Vagina (tissue), 2 donors: ENCODE measurements around the gene TBCE. TPM values are rescaled to one million over a fixed set of nuclear protein-coding genes. Genes with fewer than 3 reads are reported as not detected.
"Not testable (repeated sequence)": the region's sequence is repeated elsewhere in the genome, so short reads cannot be mapped to it uniquely, and the experiment has no call there.

ENCODE experiments used
- DNase-seq, 2 donors: peaks; one replicate each; pipeline ENCODE4 v3.0.0-alpha.2; 2017; ENCODE audit errors: extremely low spot score in 2 of 2
- H3K27ac ChIP-seq: fragments of 200-600 bp; sonication (generic); one replicate; pipeline ENCODE4 v1.5.1; 2019
- H3K27me3 ChIP-seq: fragments of 200-600 bp; sonication (generic); one replicate; pipeline ENCODE4 v1.5.1; 2019
- H3K36me3 ChIP-seq, 2 donors: fragments of 200-600 bp; sonication (generic); one replicate each; pipeline ENCODE4 v1.5.1; 2017 to 2019
- H3K4me1 ChIP-seq: fragments of 200-600 bp; sonication (generic); one replicate; pipeline ENCODE4 v1.5.1; 2019
- H3K4me3 ChIP-seq, 2 donors: fragments of 200-600 bp; sonication (generic); 1 replicate in 1 of 2; 2 replicates in 1 of 2; pipeline ENCODE4 v1.5.1; 2016 to 2019
- H3K9me3 ChIP-seq: fragments of 200-600 bp; sonication (generic); one replicate; pipeline ENCODE4 v1.5.1; 2019
- CTCF ChIP-seq, 3 experiments: fragments of 450-650 bp in 2 of 3; fragments of 200-600 bp in 1 of 3; sonication (generic) in 1 of 3; IDR thresholded peaks; one replicate each; pipeline ENCODE4 v1.5.1; 2017 to 2019; ENCODE audit warnings: antibody characterized with exemption in 3 of 3, mild to moderate bottlenecking in 2 of 3, moderate library complexity in 2 of 3
- POLR2A ChIP-seq, 2 donors: fragments of 450-650 bp; IDR thresholded peaks; one replicate each; pipeline ENCODE4 v1.6.1; 2017; ENCODE audit warnings: antibody characterized with exemption in 2 of 2, mild to moderate bottlenecking in 2 of 2, moderate library complexity in 2 of 2
- POLR2AphosphoS5 ChIP-seq, 2 donors: sonication (generic); formaldehyde crosslinking; IDR thresholded peaks; one replicate each; pipeline ENCODE4 v1.9.0; 2017; ENCODE audit warnings: antibody characterized with exemption in 2 of 2, mild to moderate bottlenecking in 2 of 2, low read depth in 1 of 2; ENCODE audit not compliant: insufficient read depth in 1 of 2
- intact Hi-C: fragments of 100-400 bp; cut with DNase I; formaldehyde crosslinking; loops from one replicate; pipeline ENCODE4 v1.15.1; 2023
- total RNA-seq: library from RNA; depleted of rRNA; stranded (reverse); fragments of >200 nt; gene quantifications from one replicate; pipeline ENCODE4 v1.2.3, GENCODE V29; 2016

TBCE gene
- total RNA-seq, 1 donor from 2014 or later, result 23.6 TPM

- Histone ChIP-seq H3K9me3 (no peaks in the 10 kb centered on the region), H3K27me3 (no peaks in the 10 kb centered on the region), H3K27ac (no peak overlapping the region), H3K4me1 (peaks cover 23% of the 10 kb centered on the region), H3K4me3 (no peak overlapping the region), H3K36me3 (no peaks in the 10 kb centered on the region)
- DNase-seq, result no peak
- intact Hi-C loops, result no loop called here
- TF ChIP-seq POLR2AphosphoS5 (IDR thresholded peaks at IDR 0.05; ENCODE audit: insufficient read depth in 1 of 2, low read depth in 1 of 2) (no peak), POLR2A (IDR thresholded peaks at IDR 0.05) (no peak), CTCF (IDR thresholded peaks at IDR 0.05) (no peak)
These were observed 941 bp upstream of the TBCE start for GRCh38 chr1:235366286-235366685.

- DNase-seq, result no peak
- H3K36me3 ChIP-seq, result no peaks in the 10 kb centered on the region
- intact Hi-C loops, result no loop called here
- peak overlapping the region in 1 of 2 donors; percentile 80 for H3K4me3 ChIP-seq
- H3K9me3 ChIP-seq, result no peaks in the 10 kb centered on the region
- no peak overlapping the region for H3K27ac ChIP-seq
- H3K4me1 ChIP-seq, result peaks cover 23% of the 10 kb centered on the region
- TF ChIP-seq POLR2A (IDR thresholded peaks at IDR 0.05) (no peak), POLR2AphosphoS5 (IDR thresholded peaks at IDR 0.05; ENCODE audit: insufficient read depth in 1 of 2, low read depth in 1 of 2) (no peak), CTCF (IDR thresholded peaks at IDR 0.05) (no peak)
- H3K27me3 ChIP-seq, result no peaks in the 10 kb centered on the region
These were observed 1.2 kb downstream of the TBCE start for GRCh38 chr1:235368428-235368827.

- H3K9me3 ChIP-seq, result no peaks in the 10 kb centered on the region
- no peaks in the 10 kb centered on the region for H3K27me3 ChIP-seq
- H3K36me3 ChIP-seq, result no peaks in the 10 kb centered on the region
- intact Hi-C loops, result no loop called here
- no peak overlapping the region for H3K4me3 ChIP-seq
- DNase-seq, result no peak
- TF ChIP-seq POLR2AphosphoS5 (IDR thresholded peaks at IDR 0.05; ENCODE audit: insufficient read depth in 1 of 2, low read depth in 1 of 2), result no peak
- no peak for TF ChIP-seq POLR2A (IDR thresholded peaks at IDR 0.05)
- no peak for TF ChIP-seq CTCF (IDR thresholded peaks at IDR 0.05)
- peaks cover 23% of the 10 kb centered on the region for H3K4me1 ChIP-seq
- H3K27ac ChIP-seq, result no peak overlapping the region
These were observed 2.6 kb downstream of the TBCE start for GRCh38 chr1:235369802-235370201.

- Histone ChIP-seq H3K36me3 (peaks cover 0 to 10% of the 10 kb centered on the region in 2 donors), H3K27ac (no peak overlapping the region), H3K4me3 (no peak overlapping the region), H3K4me1 (no peaks in the 10 kb centered on the region), H3K9me3 (no peaks in the 10 kb centered on the region), H3K27me3 (no peaks in the 10 kb centered on the region)
- no peak for DNase-seq
- intact Hi-C loops, result no loop called here
- TF ChIP-seq CTCF (IDR thresholded peaks at IDR 0.05) (no peak), POLR2A (IDR thresholded peaks at IDR 0.05) (no peak)
These were observed 8.8 kb downstream of the TBCE start for GRCh38 chr1:235375919-235376605.

DNA sequence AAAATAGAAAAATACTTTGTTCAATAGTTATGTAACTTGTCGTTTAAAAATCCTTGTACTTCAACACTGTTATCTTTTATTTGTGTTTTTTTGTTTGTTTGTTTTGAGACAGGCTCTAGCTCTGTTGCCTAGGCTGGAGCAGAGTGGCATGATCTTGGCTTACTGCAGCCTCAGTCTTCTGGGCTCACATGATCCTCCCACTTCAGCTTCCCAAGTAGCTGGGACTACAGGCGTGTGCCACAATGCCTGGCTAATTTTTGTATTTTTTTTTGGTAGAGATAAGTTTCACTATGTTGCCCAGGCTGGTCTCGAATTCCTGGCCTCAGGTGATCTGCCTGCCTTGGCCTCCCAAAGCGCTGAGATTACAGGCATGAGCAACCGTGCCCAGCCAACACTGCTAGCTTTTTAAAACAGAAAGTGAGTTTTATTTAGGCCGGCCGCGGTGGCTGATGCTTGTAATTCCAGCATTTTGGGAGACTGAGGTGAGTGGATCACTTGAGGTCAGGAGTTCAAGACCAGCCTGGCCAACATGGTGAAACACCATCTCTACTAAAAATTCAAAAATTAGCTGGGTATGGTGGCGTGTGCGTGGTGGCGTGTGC is 11.0 kb downstream of the TBCE start:
- not testable (repeated sequence) for DNase-seq
- peaks cover 0 to 14% of the 10 kb centered on the region in 2 donors for H3K36me3 ChIP-seq

GRCh38 chr1:235381955-235382739 is 14.9 kb downstream of the TBCE start:
- H3K9me3 ChIP-seq, intact Hi-C loops, H3K4me1 ChIP-seq, H3K27ac ChIP-seq, DNase-seq, H3K27me3 ChIP-seq, H3K4me3 ChIP-seq: not testable (repeated sequence)
- peaks cover 0 to 14% of the 10 kb centered on the region in 2 donors for H3K36me3 ChIP-seq

More for the DNA sequence above, 11.0 kb downstream of the TBCE start:
- H3K4me1 ChIP-seq, H3K4me3 ChIP-seq, H3K27ac ChIP-seq, H3K9me3 ChIP-seq, intact Hi-C loops, H3K27me3 ChIP-seq: not testable (repeated sequence)

- intact Hi-C loops, H3K4me1 ChIP-seq, H3K27ac ChIP-seq: not testable (repeated sequence)
These were observed 18.4 kb downstream of the TBCE start for GRCh38 chr1:235385633-235386032.

More at GRCh38 chr1:235385633-235386032, 18.4 kb downstream of the TBCE start:
- not testable (repeated sequence) for H3K27me3 ChIP-seq, H3K36me3 ChIP-seq, DNase-seq, H3K4me3 ChIP-seq, H3K9me3 ChIP-seq
